Activated CD8-positive, alpha-beta memory T cell treated with anti-CD3 and anti-CD28 coated beads, Interleukin-2, amount 50 U/mL, for 1 hour (primary cell): ENCODE data around the gene BLTP1.

Experiments
- DNase-seq: peaks from one replicate; pipeline ENCODE4 v3.0.0-alpha.2; 2020; ENCODE audit errors: extremely low read depth

BLTP1 gene

DNA sequence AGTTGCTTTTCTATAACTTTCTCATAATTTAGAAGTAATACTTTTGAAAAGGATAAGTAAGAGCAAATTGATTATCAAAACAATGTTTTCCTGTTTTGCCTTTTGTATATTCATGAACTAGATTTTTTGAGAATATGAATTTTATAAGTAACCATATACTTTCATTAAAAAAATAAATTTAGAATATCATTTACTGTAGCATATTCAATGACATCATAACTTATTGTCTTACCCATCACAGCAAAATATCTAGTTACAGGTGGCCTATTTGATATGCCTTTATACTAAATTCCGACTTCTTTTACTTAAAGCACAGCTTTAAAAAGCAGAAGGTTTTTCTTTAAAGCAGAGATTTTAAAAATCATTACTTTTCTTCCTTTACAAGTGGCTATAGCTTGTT, 20.1 kb downstream of the BLTP1 start:
- DNase-seq = no peak

DNA sequence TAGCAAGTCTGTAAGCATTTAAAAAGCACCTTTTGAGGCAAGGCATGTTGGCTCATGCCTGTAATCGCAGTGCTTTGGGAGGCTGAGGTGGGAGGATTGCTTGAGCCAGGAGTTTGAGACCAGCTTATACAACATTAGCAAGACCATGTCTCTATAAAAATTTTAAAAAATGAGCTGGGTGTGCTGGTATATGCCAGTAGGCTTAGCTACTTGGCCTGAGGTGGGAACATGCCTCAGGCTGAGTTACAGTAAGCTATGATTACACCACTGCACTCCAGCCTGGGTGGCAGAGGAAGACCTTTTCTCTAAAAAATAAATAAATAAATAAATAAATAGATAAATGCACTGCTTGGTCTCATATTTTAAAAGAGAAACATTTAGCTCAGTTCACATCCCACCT, 26.8 kb downstream of the BLTP1 start:
- no peak for DNase-seq

DNA sequence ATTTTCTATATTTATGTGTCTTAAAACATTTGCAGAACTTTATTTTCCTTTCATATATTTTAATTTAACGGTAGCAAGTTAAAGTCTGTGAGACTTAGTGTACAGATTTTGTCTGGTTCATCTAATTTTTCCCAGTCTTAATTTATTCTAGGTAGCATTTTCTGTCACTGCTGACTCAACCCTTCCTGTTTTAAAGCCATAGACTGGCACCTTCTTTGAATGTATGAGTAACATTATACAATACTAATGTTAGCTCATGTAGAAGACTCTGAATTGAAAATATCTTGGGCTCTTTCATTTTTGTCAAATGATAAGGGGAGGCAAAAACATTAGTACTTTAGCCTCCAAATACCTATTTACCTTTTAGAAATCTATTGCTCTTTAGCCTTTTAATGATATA, 43.6 kb downstream of the BLTP1 start:
- DNase-seq = no peak
